ENCODE results near the gene DNAH6. TPM values are rescaled to one million over a fixed set of nuclear protein-coding genes. Genes with fewer than 3 reads are reported as not detected.

Gene DNAH6
- total RNA-seq, 1 experiment from 2014 or later = not detected

- Histone ChIP-seq H3K4me1 (ENCODE audit: insufficient read depth, low read length) (peaks cover 8% of the 10 kb centered on the region), H3K4me2 (ENCODE audit: low read length) (no peak overlapping the region), H3K9me2 (replicated peaks; ENCODE audit: low read length) (no peaks in the 10 kb centered on the region), H4K20me1 (ENCODE audit: low read length) (no peaks in the 10 kb centered on the region), H2AFZ (ENCODE audit: low read length) (no peak overlapping the region), H3K9me3 (ENCODE audit: low read length) (no peaks in the 10 kb centered on the region), H3K9ac (ENCODE audit: low read length) (no peak overlapping the region), H3F3A (ENCODE audit: low read length, unreplicated experiment) (no peaks in the 10 kb centered on the region), H3K79me2 (ENCODE audit: low read length) (no peaks in the 10 kb centered on the region), H3K27ac (ENCODE audit: low read length) (no peak overlapping the region), H3K27me3 (ENCODE audit: low read length) (no peaks in the 10 kb centered on the region), H3K4me3 (ENCODE audit: low read length) (no peak overlapping the region), H3K36me3 (ENCODE audit: low read depth, low read length) (no peaks in the 10 kb centered on the region)
- DNase-seq = no peak
- ChIA-PET CTCF (no interaction called here), POLR2A (ENCODE audit: unreplicated experiment) (no interaction called here)
- no TSS peak for BruUV-seq (replicated peaks)
- no peak for ATAC-seq
- TF ChIP-seq EZH2phosphoT487 (IDR thresholded peaks at IDR 0.05; ENCODE audit: borderline replicate concordance, low read length) (no peak), CTCF (conservative IDR thresholded peaks at IDR 0.05; ENCODE audit: low read depth, low read length) (no peak), EZH2 (IDR thresholded peaks at IDR 0.05; ENCODE audit: low read length, unreplicated experiment) (no peak)
- intact Hi-C loops (cut with micrococcal nuclease) = no loop called here
These were observed 338.6 kb downstream of the DNAH6 start for GRCh38 chr2:84854850-84855249.

GRCh38 chr2:84855731-84856130 is 339.4 kb downstream of the DNAH6 start:
- H3K4me3 ChIP-seq (ENCODE audit: low read length) = no peak overlapping the region
- H3K9me2 ChIP-seq (replicated peaks; ENCODE audit: low read length) = no peaks in the 10 kb centered on the region
- ATAC-seq (no peak), DNase-seq (no peak)
- no peaks in the 10 kb centered on the region for H4K20me1 ChIP-seq (ENCODE audit: low read length)
- CTCF ChIA-PET = no interaction called here
- H3K4me1 ChIP-seq (ENCODE audit: insufficient read depth, low read length) = no peaks in the 10 kb centered on the region
- no peak overlapping the region for H3K27ac ChIP-seq (ENCODE audit: low read length)
- H3F3A ChIP-seq (ENCODE audit: low read length, unreplicated experiment) = no peaks in the 10 kb centered on the region
- no peaks in the 10 kb centered on the region for H3K27me3 ChIP-seq (ENCODE audit: low read length)
- H3K9me3 ChIP-seq (ENCODE audit: low read length) = no peaks in the 10 kb centered on the region
- H3K9ac ChIP-seq (ENCODE audit: low read length) = no peak overlapping the region
- intact Hi-C loops (cut with micrococcal nuclease) = no loop called here
- BruUV-seq (replicated peaks) = no TSS peak
- TF ChIP-seq EZH2phosphoT487 (IDR thresholded peaks at IDR 0.05; ENCODE audit: borderline replicate concordance, low read length) = no peak
- POLR2A ChIA-PET (ENCODE audit: unreplicated experiment) = no interaction called here
- H3K36me3 ChIP-seq (ENCODE audit: low read depth, low read length) = no peaks in the 10 kb centered on the region
- no peaks in the 10 kb centered on the region for H3K79me2 ChIP-seq (ENCODE audit: low read length)
- H3K4me2 ChIP-seq (ENCODE audit: low read length) = no peak overlapping the region
- H2AFZ ChIP-seq (ENCODE audit: low read length) = no peak overlapping the region

GRCh38 chr2:84856787-84857186 is 340.5 kb downstream of the DNAH6 start:
- Histone ChIP-seq H4K20me1 (ENCODE audit: low read length) (no peaks in the 10 kb centered on the region), H3K4me3 (ENCODE audit: low read length) (no peak overlapping the region), H2AFZ (ENCODE audit: low read length) (no peak overlapping the region), H3K27ac (ENCODE audit: low read length) (no peak overlapping the region), H3K27me3 (ENCODE audit: low read length) (no peaks in the 10 kb centered on the region), H3K9me2 (replicated peaks; ENCODE audit: low read length) (no peaks in the 10 kb centered on the region), H3K36me3 (ENCODE audit: low read depth, low read length) (no peaks in the 10 kb centered on the region), H3F3A (ENCODE audit: low read length, unreplicated experiment) (no peaks in the 10 kb centered on the region), H3K9me3 (ENCODE audit: low read length) (no peaks in the 10 kb centered on the region), H3K4me1 (ENCODE audit: insufficient read depth, low read length) (no peaks in the 10 kb centered on the region), H3K9ac (ENCODE audit: low read length) (no peak overlapping the region), H3K79me2 (ENCODE audit: low read length) (no peaks in the 10 kb centered on the region), H3K4me2 (ENCODE audit: low read length) (no peak overlapping the region)
- TF ChIP-seq EZH2 (IDR thresholded peaks at IDR 0.05; ENCODE audit: low read length, unreplicated experiment) (no peak), EZH2phosphoT487 (IDR thresholded peaks at IDR 0.05; ENCODE audit: borderline replicate concordance, low read length) (no peak), CTCF (conservative IDR thresholded peaks at IDR 0.05; ENCODE audit: low read depth, low read length) (no peak)
- BruUV-seq (replicated peaks) = no TSS peak
- intact Hi-C loops (cut with micrococcal nuclease) = no loop called here
- DNase-seq = no peak
- ChIA-PET POLR2A (ENCODE audit: unreplicated experiment) (no interaction called here), CTCF (no interaction called here)
- no peak for ATAC-seq
